Immature natural killer cell (primary cell): Measurements from ENCODE around the gene CAPN10. TPM values are rescaled to one million over a fixed set of nuclear protein-coding genes. Genes with fewer than 3 reads are reported as not detected.
"Not testable (repeated sequence)": the region's sequence is repeated elsewhere in the genome, so short reads cannot be mapped to it uniquely, and the experiment has no call there.

Experiments used
- DNase-seq, 3 donors: peaks; one replicate each; pipeline ENCODE4 v3.0.0; 2022; ENCODE audit warnings: mixed read lengths in 1 of 3
- H3K27ac Mint-ChIP-seq, 6 donors: one replicate each; pipeline ENCODE4 v1.8.0; 2020; ENCODE audit warnings: mixed read lengths in 6 of 6, mild to moderate bottlenecking in 5 of 6, inconsistent platforms in 4 of 6, moderate library complexity in 3 of 6
- H3K27me3 Mint-ChIP-seq, 3 donors: one replicate each; pipeline ENCODE4 v1.8.0; 2020 to 2021; ENCODE audit warnings: low read depth in 3 of 3, mild to moderate bottlenecking in 3 of 3, mixed read lengths in 3 of 3, moderate library complexity in 3 of 3, inconsistent platforms in 1 of 3
- H3K36me3 Mint-ChIP-seq, 3 donors: one replicate each; pipeline ENCODE4 v1.8.0; 2020; ENCODE audit warnings: mixed read lengths in 3 of 3, inconsistent platforms in 2 of 3, mild to moderate bottlenecking in 2 of 3
- H3K4me1 Mint-ChIP-seq, 2 donors: one replicate each; pipeline ENCODE4 v1.8.0; 2020; ENCODE audit warnings: inconsistent platforms in 2 of 2, mild to moderate bottlenecking in 2 of 2, mixed read lengths in 2 of 2, moderate library complexity in 1 of 2
- H3K4me3 Mint-ChIP-seq, 5 donors: one replicate each; pipeline ENCODE4 v1.8.0; 2020; ENCODE audit warnings: mild to moderate bottlenecking in 5 of 5, mixed read lengths in 5 of 5, inconsistent platforms in 3 of 5, moderate library complexity in 3 of 5
- H3K9me3 Mint-ChIP-seq, 6 donors: one replicate each; pipeline ENCODE4 v1.8.0; 2020; ENCODE audit warnings: mild to moderate bottlenecking in 6 of 6, mixed read lengths in 6 of 6, inconsistent platforms in 4 of 6, moderate library complexity in 3 of 6
- polyA plus RNA-seq, 3 donors: library from polyadenylated mRNA; unstranded; fragments of 300-500 nt; fragmentation: Illumina TruSeq; gene quantifications; one replicate each; pipeline ENCODE4 v1.2.3, GENCODE V29; 2021

CAPN10 gene
- polyA plus RNA-seq, 3 donors from 2014 or later: 9.7 to 22.5 (median 11.6) TPM

- Mint-ChIP-seq H3K36me3 (peaks cover 0 to 5% (median 0%) of the 10 kb centered on the region in 3 donors), H3K27me3 (peaks cover 5 to 9% (median 9%) of the 10 kb centered on the region in 3 donors), H3K9me3 (no peaks in the 10 kb centered on the region), H3K27ac (peak overlapping the region in 5 of 6 donors; percentile 76 to 95 (median 93)), H3K4me3 (peak overlapping the region; percentile 78 to 89 (median 83)), H3K4me1 (peaks cover 55 to 58% of the 10 kb centered on the region in 2 donors)
- DNase-seq: no peak
Observed at GRCh38 chr2:240558236-240558761, 28.2 kb upstream of the CAPN10 start.

GRCh38 chr2:240559286-240559685 lies 27.2 kb upstream of the CAPN10 start:
- Mint-ChIP-seq H3K4me1 (peaks cover 65 to 67% of the 10 kb centered on the region in 2 donors), H3K27ac (peak overlapping the region; percentile 90 to 96 (median 94)), H3K36me3 (peaks cover 0 to 9% (median 3%) of the 10 kb centered on the region in 3 donors), H3K27me3 (peaks cover 5 to 10% (median 9%) of the 10 kb centered on the region in 3 donors), H3K4me3 (peak overlapping the region; percentile 78 to 89 (median 87)), H3K9me3 (no peaks in the 10 kb centered on the region)
- no peak for DNase-seq

- H3K27ac Mint-ChIP-seq: peak within 1 kb of the TSS; percentile 90 to 98 (median 94)
- peak; percentile 94 to 95 (median 95) for DNase-seq
- H3K4me1 Mint-ChIP-seq: peaks cover 73% of the 10 kb centered on the region in 2 donors
- H3K36me3 Mint-ChIP-seq: peaks cover 0 to 13% (median 7%) of the 10 kb centered on the region in 3 donors
- H3K27me3 Mint-ChIP-seq: peaks cover 7 to 15% (median 9%) of the 10 kb centered on the region in 3 donors
- no peaks in the 10 kb centered on the region for H3K9me3 Mint-ChIP-seq
- H3K4me3 Mint-ChIP-seq: peak within 1 kb of the TSS; percentile 83 to 91 (median 88)
Observed at GRCh38 chr2:240560084-240560479, 26.5 kb upstream of the CAPN10 start, which contains the start of gene DUSP28. Gene DUSP28, plus strand, starts transcription at chr2:240560357. Its CDS starts 328 bp downstream, at chr2:240560685.

- no peaks in the 10 kb centered on the region for H3K9me3 Mint-ChIP-seq
- peaks cover 79% of the 10 kb centered on the region in 2 donors for H3K4me1 Mint-ChIP-seq
Observed at GRCh38 chr2:240560480-240561324, 25.8 kb upstream of the CAPN10 start.

GRCh38 chr2:240561325-240561971 lies 25.1 kb upstream of the CAPN10 start:
- peak overlapping the region; percentile 83 to 91 (median 88) for H3K4me3 Mint-ChIP-seq
- H3K4me1 Mint-ChIP-seq: peaks cover 80 to 82% of the 10 kb centered on the region in 2 donors
- peak overlapping the region; percentile 90 to 98 (median 93) for H3K27ac Mint-ChIP-seq
- DNase-seq: peak; percentile 25 to 43 (median 31)
- peaks cover 0 to 13% (median 8%) of the 10 kb centered on the region in 3 donors for H3K36me3 Mint-ChIP-seq
- peaks cover 17 to 22% (median 22%) of the 10 kb centered on the region in 3 donors for H3K27me3 Mint-ChIP-seq
- no peaks in the 10 kb centered on the region for H3K9me3 Mint-ChIP-seq

More at GRCh38 chr2:240560480-240561324, 25.8 kb upstream of the CAPN10 start:
- DNase-seq: peak; percentile 100
- Mint-ChIP-seq H3K27me3 (peaks cover 13 to 19% (median 15%) of the 10 kb centered on the region in 3 donors), H3K36me3 (peaks cover 0 to 13% (median 8%) of the 10 kb centered on the region in 3 donors), H3K27ac (peak overlapping the region; percentile 90 to 98 (median 93)), H3K4me3 (peak overlapping the region; percentile 83 to 91 (median 88))

GRCh38 chr2:240563231-240563630 lies 23.3 kb upstream of the CAPN10 start:
- H3K27ac Mint-ChIP-seq: peak overlapping the region; percentile 93 to 100 (median 98)

GRCh38 chr2:240563951-240564560 lies 22.5 kb upstream of the CAPN10 start:
- Mint-ChIP-seq H3K9me3 (no peaks in the 10 kb centered on the region), H3K27ac (peak overlapping the region; percentile 93 to 100 (median 98)), H3K4me1 (peaks cover 76% of the 10 kb centered on the region in 2 donors), H3K4me3 (peak overlapping the region; percentile 85 to 94 (median 92)), H3K27me3 (peaks cover 22 to 37% (median 29%) of the 10 kb centered on the region in 3 donors), H3K36me3 (peaks cover 0 to 13% (median 8%) of the 10 kb centered on the region in 3 donors)
- no peak for DNase-seq

More at GRCh38 chr2:240563231-240563630, 23.3 kb upstream of the CAPN10 start:
- peaks cover 22 to 35% (median 31%) of the 10 kb centered on the region in 3 donors for H3K27me3 Mint-ChIP-seq
- peak overlapping the region; percentile 18 to 93 (median 92) for H3K4me3 Mint-ChIP-seq
- H3K36me3 Mint-ChIP-seq: peaks cover 0 to 13% (median 8%) of the 10 kb centered on the region in 3 donors
- H3K4me1 Mint-ChIP-seq: peaks cover 83 to 85% of the 10 kb centered on the region in 2 donors
- DNase-seq, H3K9me3 Mint-ChIP-seq: not testable (repeated sequence)

GRCh38 chr2:240564561-240565332 lies 21.8 kb upstream of the CAPN10 start:
- Mint-ChIP-seq H3K4me3 (peak overlapping the region; percentile 85 to 94 (median 92)), H3K36me3 (peaks cover 0 to 13% (median 8%) of the 10 kb centered on the region in 3 donors), H3K27me3 (peaks cover 20 to 37% (median 29%) of the 10 kb centered on the region in 3 donors), H3K9me3 (no peaks in the 10 kb centered on the region), H3K27ac (peak overlapping the region; percentile 93 to 100 (median 98)), H3K4me1 (peaks cover 76% of the 10 kb centered on the region in 2 donors)
- peak in 1 of 3 donors; percentile 30 for DNase-seq

GRCh38 chr2:240565333-240566202 lies 21.0 kb upstream of the CAPN10 start:
- Mint-ChIP-seq H3K9me3 (no peaks in the 10 kb centered on the region), H3K36me3 (peaks cover 0 to 13% (median 8%) of the 10 kb centered on the region in 3 donors), H3K27me3 (peaks cover 20 to 33% (median 29%) of the 10 kb centered on the region in 3 donors), H3K4me3 (peak overlapping the region; percentile 85 to 94 (median 92)), H3K27ac (peak overlapping the region; percentile 93 to 100 (median 98)), H3K4me1 (peaks cover 79 to 81% of the 10 kb centered on the region in 2 donors)
- DNase-seq: peak; percentile 97 to 98 (median 97)

GRCh38 chr2:240566203-240567136 lies 20.1 kb upstream of the CAPN10 start:
- Mint-ChIP-seq H3K4me3 (peak overlapping the region; percentile 85 to 94 (median 92)), H3K36me3 (peaks cover 0 to 10% (median 8%) of the 10 kb centered on the region in 3 donors), H3K27me3 (peaks cover 18 to 28% (median 24%) of the 10 kb centered on the region in 3 donors), H3K27ac (peak overlapping the region; percentile 93 to 100 (median 98)), H3K4me1 (peaks cover 82 to 86% of the 10 kb centered on the region in 2 donors), H3K9me3 (no peaks in the 10 kb centered on the region)
- DNase-seq: peak; percentile 92 to 94 (median 93)
